Natural killer cell (primary cell): ENCODE data around the gene GYS1. TPM values are rescaled to one million over a fixed set of nuclear protein-coding genes. Genes with fewer than 3 reads are reported as not detected.
A peak's percentile ranks its signal among the peaks of the same experiment; 100 is the strongest.

Source experiments
- ATAC-seq, 3 donors: fragments of 150-1000 bp in 2 of 3; fragments of 200-7000 bp in 1 of 3; cut with Tn5 transposase; 1 replicate in 1 of 3; 2 replicates in 2 of 3; pipeline ENCODE4 v1.10.0; 2021; ENCODE audit warnings: mild to moderate bottlenecking in 2 of 3, moderate library complexity in 2 of 3
- DNase-seq, 2 donors: peaks; one replicate each; pipeline versions ENCODE4 v3.0.0 to v3.0.0-alpha.2; 2013 to 2021; ENCODE audit warnings: mixed read lengths in 1 of 2
- H3K27ac ChIP-seq: one replicate; pipeline ENCODE4 v1.5.1; 2013; ENCODE audit warnings: mild to moderate bottlenecking, low read length
- H3K27me3 ChIP-seq: one replicate; pipeline ENCODE4 v1.6.1; 2013; ENCODE audit warnings: low read length; ENCODE audit not compliant: control insufficient read depth, insufficient read depth
- H3K36me3 ChIP-seq: one replicate; pipeline ENCODE4 v1.6.1; 2013; ENCODE audit warnings: low read length; ENCODE audit not compliant: control insufficient read depth, insufficient read depth
- H3K4me1 ChIP-seq: one replicate; pipeline ENCODE4 v1.6.1; 2013; ENCODE audit warnings: low read length; ENCODE audit not compliant: control insufficient read depth, insufficient read depth
- H3K4me3 ChIP-seq: one replicate; pipeline ENCODE4 v1.5.1; 2013; ENCODE audit warnings: low read length
- H3K9me3 ChIP-seq: one replicate; pipeline ENCODE4 v1.6.1; 2013; ENCODE audit warnings: low read length; ENCODE audit not compliant: control insufficient read depth, insufficient read depth
- H3K27ac Mint-ChIP-seq, 2 donors: one replicate each; pipeline ENCODE4 v1.8.0; 2022; ENCODE audit warnings: mild to moderate bottlenecking in 2 of 2, mixed read lengths in 2 of 2, moderate library complexity in 1 of 2
- H3K27me3 Mint-ChIP-seq, 2 donors: one replicate each; pipeline ENCODE4 v1.8.0; 2022; ENCODE audit warnings: low read depth in 2 of 2, mixed read lengths in 2 of 2
- H3K36me3 Mint-ChIP-seq: one replicate; pipeline ENCODE4 v1.8.0; 2022; ENCODE audit warnings: mixed read lengths
- H3K4me1 Mint-ChIP-seq, 2 donors: one replicate each; pipeline ENCODE4 v1.8.0; 2022; ENCODE audit warnings: mixed read lengths in 2 of 2
- H3K4me3 Mint-ChIP-seq: one replicate; pipeline ENCODE4 v1.8.0; 2022; ENCODE audit warnings: mild to moderate bottlenecking, moderate library complexity, mixed read lengths
- H3K9me3 Mint-ChIP-seq, 2 donors: one replicate each; pipeline ENCODE4 v1.8.0; 2022; ENCODE audit warnings: mixed read lengths in 2 of 2
- WGBS: methylation state at CpG from one replicate; pipeline ENCODE4 v1.1.7; 2013; ENCODE audit warnings: missing lambda C conversion rate; ENCODE audit not compliant: insufficient coverage; 5-methylcytosine and 5-hydroxymethylcytosine counted together
- intact Hi-C: fragments of 100-400 bp; cut with micrococcal nuclease; formaldehyde crosslinking; loops from one replicate; pipeline ENCODE4 v1.14.2; 2022
- total RNA-seq, 4 donors: library from RNA; stranded (reverse); fragments of 120-200 nt in 1 of 4; gene quantifications; one replicate each; pipeline versions ENCODE4 v1.2.3 to v1.2.4, GENCODE V29; 2013 to 2022
- TF ChIP-seq, protein P1 (sequence below): fragments of 200-600 bp; IDR thresholded peaks from one replicate; pipeline ENCODE4 v1.8.0; 2022; ENCODE audit warnings: antibody characterized with exemption

GYS1 gene
- total RNA-seq, 3 donors from 2014 or later (not counting 1 experiment from before 2014, with no cell fraction given), result 31.6 to 34.5 (median 34.4) TPM

DNA sequence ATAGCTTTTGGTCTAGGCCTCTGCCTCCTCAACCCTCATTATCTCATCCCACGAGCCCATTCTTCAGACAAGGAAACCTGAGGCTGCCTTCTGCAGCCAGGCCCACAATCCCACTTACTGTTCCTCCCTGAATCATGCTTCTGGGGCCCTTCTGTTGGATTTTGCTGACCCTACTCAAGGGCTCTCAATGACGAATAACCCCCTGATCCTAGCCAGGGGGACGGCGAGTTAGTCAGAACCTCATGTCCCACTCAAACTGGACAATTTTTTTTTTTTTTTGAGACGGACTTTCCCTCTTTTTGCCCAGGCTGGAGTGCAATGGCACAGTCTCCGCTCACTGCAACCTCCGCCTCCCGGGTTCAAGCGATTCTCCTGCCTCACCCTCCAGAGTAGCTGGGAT, 29.0 kb upstream of the GYS1 start:
- peak overlapping the region; percentile 5 for H3K4me3 Mint-ChIP-seq
- Histone ChIP-seq H3K27ac (no peak overlapping the region), H3K27me3 (peaks cover 3% of the 10 kb centered on the region), H3K4me1 (peaks cover 33% of the 10 kb centered on the region), H3K36me3 (no peaks in the 10 kb centered on the region), H3K4me3 (no peak overlapping the region), H3K9me3 (no peaks in the 10 kb centered on the region)
- H3K4me1 Mint-ChIP-seq, result peaks cover 15 to 35% of the 10 kb centered on the region in 2 donors
- TF ChIP-seq, protein P1, sequence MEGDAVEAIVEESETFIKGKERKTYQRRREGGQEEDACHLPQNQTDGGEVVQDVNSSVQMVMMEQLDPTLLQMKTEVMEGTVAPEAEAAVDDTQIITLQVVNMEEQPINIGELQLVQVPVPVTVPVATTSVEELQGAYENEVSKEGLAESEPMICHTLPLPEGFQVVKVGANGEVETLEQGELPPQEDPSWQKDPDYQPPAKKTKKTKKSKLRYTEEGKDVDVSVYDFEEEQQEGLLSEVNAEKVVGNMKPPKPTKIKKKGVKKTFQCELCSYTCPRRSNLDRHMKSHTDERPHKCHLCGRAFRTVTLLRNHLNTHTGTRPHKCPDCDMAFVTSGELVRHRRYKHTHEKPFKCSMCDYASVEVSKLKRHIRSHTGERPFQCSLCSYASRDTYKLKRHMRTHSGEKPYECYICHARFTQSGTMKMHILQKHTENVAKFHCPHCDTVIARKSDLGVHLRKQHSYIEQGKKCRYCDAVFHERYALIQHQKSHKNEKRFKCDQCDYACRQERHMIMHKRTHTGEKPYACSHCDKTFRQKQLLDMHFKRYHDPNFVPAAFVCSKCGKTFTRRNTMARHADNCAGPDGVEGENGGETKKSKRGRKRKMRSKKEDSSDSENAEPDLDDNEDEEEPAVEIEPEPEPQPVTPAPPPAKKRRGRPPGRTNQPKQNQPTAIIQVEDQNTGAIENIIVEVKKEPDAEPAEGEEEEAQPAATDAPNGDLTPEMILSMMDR, result no peak
- DNase-seq (peak in 1 of 2 donors; percentile 2), ATAC-seq (no peak)
- intact Hi-C loops, result no loop called here
- H3K36me3 Mint-ChIP-seq, result no peaks in the 10 kb centered on the region
- WGBS, result 88% methylated on average over 9 of the region's 9 CpGs
- peaks cover 0 to 7% of the 10 kb centered on the region in 2 donors for H3K27me3 Mint-ChIP-seq
- H3K9me3 Mint-ChIP-seq, result no peaks in the 10 kb centered on the region
- H3K27ac Mint-ChIP-seq, result no peak overlapping the region

DNA sequence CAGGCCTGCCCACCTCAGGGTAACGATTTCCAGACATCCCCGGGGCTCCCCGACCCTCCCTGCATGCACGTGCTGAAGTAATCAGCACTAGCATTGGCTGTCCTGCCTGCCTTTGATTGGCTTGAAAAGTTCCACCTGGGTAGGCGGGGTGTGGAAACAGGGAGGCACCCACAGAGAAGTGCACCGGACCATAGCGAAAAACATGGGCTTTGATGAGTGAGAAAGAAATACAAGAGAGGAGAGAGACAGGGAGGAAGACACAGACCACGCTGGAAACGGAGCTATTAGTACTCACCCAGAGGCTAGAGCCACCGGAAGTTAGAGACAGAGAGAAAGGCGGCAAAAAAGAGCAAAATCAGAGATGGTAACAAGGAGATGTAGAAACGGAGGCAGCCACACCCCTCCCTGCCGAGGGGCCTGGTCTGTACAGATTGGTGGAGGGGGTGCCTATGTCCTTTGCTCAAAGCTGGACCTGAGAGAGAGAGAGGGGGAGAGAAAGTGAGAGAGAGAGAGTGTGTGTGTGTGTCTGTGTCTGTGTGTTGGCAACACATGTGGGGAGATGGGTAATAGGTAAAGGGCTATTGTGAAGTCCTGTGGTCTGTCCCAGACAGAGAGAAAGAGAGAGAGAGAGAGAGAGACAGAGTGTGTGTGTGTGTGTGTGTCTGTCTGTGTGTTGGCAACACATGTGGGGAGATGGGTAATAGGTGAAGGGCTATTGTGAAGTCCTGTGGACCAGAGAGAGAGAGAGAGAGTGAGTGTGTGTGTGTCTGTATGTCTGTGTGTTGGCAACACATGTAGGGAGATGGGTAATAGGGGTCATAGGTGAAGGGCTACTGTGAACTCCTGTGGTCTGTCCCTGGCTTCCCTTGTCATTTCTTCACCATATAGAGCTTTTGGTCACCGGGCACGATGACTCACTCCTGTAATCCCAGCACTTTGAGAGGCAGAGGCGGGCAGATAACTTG, 28.1 kb upstream of the GYS1 start:
- no peaks in the 10 kb centered on the region for H3K9me3 ChIP-seq
- no peak overlapping the region for H3K4me3 Mint-ChIP-seq
- DNase-seq (peak in 1 of 2 donors; percentile 14), ATAC-seq (no peak)
- 45% methylated on average over 16 of the region's 16 CpGs for WGBS
- H3K4me3 ChIP-seq, result no peak overlapping the region
- intact Hi-C loops, result no loop called here
- no peak overlapping the region for H3K27ac ChIP-seq
- H3K4me1 Mint-ChIP-seq, result peaks cover 15 to 36% of the 10 kb centered on the region in 2 donors
- no peaks in the 10 kb centered on the region for H3K9me3 Mint-ChIP-seq
- peaks cover 33% of the 10 kb centered on the region for H3K4me1 ChIP-seq
- peaks cover 3% of the 10 kb centered on the region for H3K27me3 ChIP-seq
- H3K36me3 Mint-ChIP-seq, result no peaks in the 10 kb centered on the region
- H3K27ac Mint-ChIP-seq, result peak overlapping the region in 1 of 2 donors; percentile 13
- TF ChIP-seq, protein P1, result no peak
- peaks cover 0 to 7% of the 10 kb centered on the region in 2 donors for H3K27me3 Mint-ChIP-seq
- no peaks in the 10 kb centered on the region for H3K36me3 ChIP-seq

DNA sequence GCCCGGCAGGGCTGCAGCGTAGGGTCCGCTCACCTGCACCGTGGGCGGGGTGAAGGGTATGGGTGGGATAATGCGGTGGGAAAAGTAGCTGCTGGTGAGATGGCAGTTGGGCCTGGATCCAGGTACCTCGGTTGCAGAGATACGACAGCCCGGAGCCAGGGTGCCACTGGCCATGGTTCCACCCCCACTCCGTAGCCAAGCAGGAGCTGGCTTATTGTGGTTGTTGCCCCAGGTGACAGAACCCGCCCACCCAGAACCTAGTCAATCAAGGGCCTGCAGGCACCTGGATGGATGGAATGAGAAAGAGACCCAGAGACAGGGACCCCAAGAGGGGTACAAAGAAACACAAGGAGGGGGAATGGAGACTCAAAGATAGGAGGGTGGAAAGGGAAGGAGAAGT, 27.2 kb upstream of the GYS1 start:
- Mint-ChIP-seq H3K27ac (no peak overlapping the region), H3K4me3 (no peak overlapping the region)
- TF ChIP-seq, protein P1, result no peak

More for the DNA sequence above, 27.2 kb upstream of the GYS1 start:
- Mint-ChIP-seq H3K36me3 (no peaks in the 10 kb centered on the region), H3K27me3 (peaks cover 0 to 7% of the 10 kb centered on the region in 2 donors), H3K4me1 (peaks cover 15 to 36% of the 10 kb centered on the region in 2 donors), H3K9me3 (no peaks in the 10 kb centered on the region)
- H3K27me3 ChIP-seq, result peaks cover 3% of the 10 kb centered on the region
- H3K4me3 ChIP-seq, result no peak overlapping the region
- no peaks in the 10 kb centered on the region for H3K36me3 ChIP-seq
- ATAC-seq (no peak), DNase-seq (peak in 1 of 2 donors; percentile 8)
- WGBS, result 89% methylated on average over 11 of the region's 11 CpGs
- H3K4me1 ChIP-seq, result peaks cover 33% of the 10 kb centered on the region
- H3K27ac ChIP-seq, result no peak overlapping the region
- H3K9me3 ChIP-seq, result no peaks in the 10 kb centered on the region
- intact Hi-C loops, result no loop called here
